ENCODE data around the gene COQ10A. TPM values are rescaled to one million over a fixed set of nuclear protein-coding genes. Genes with fewer than 3 reads are reported as not detected.

COQ10A gene
- total and polyA plus RNA-seq, 10 of the 15 experiments (the other 5 are each of a cell fraction or from before 2014, with no cell fraction given): 3.3 to 19.5 (median 6.9) TPM

DNA sequence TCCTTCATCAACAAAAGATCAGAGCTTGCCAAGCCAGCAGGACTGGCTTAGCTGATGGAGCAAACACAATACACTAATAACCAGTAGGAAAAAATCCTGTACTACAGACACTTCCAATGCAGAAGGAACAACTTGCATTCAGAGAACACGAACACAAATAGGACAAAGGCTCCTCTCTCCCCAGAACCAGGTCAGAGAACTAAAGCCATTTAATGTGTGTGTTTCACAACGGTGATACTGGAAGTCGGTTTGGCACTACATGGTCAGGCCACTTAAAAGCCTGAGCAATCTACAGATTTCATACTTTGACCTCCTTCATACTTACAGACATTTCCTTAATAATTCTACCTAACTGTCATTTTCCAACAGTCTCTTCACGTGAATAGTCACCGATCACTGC is 27.1 kb downstream of the COQ10A start:
- RAD21 ChIA-PET (ENCODE audit: unreplicated experiment): no interaction called here

More for the DNA sequence above, 27.1 kb downstream of the COQ10A start:
- H3K9me3 ChIP-seq (replicated peaks; ENCODE audit: control insufficient read depth, insufficient read depth, low read length): no peaks in the 10 kb centered on the region
- ChIA-PET POLR2A (interaction anchor here (0.6 to 1.5 kb wide), 2 partner anchors 27 to 45 kb away, joined by 3 to 4 read pairs; partner anchors contain the start of genes COQ10A and IL23A), SMC1A (ENCODE audit: uncharacterized antibody, unreplicated experiment) (interaction anchor here (0.6 kb wide), 1 partner anchor 17 kb away, joined by 3 read pairs; no protein-coding TSS in a partner anchor), CTCF (interaction anchor here (0.5 to 2.1 kb wide), 3 partner anchors 10 to 170 kb away, joined by 3 to 10 read pairs (median 3); partner anchors contain the start of gene COQ10A)
- no peak for TF ChIP-seq NFXL1 (IDR thresholded peaks at IDR 0.05; ENCODE audit: borderline replicate concordance)
- no peak for TF ChIP-seq PKNOX1 (IDR thresholded peaks at IDR 0.05)
- TF ChIP-seq RB1 (IDR thresholded peaks at IDR 0.05; ENCODE audit: borderline replicate concordance): no peak
- no peak for TF ChIP-seq TCF7 (IDR thresholded peaks at IDR 0.05; ENCODE audit: borderline replicate concordance)
- TF ChIP-seq, protein P1, sequence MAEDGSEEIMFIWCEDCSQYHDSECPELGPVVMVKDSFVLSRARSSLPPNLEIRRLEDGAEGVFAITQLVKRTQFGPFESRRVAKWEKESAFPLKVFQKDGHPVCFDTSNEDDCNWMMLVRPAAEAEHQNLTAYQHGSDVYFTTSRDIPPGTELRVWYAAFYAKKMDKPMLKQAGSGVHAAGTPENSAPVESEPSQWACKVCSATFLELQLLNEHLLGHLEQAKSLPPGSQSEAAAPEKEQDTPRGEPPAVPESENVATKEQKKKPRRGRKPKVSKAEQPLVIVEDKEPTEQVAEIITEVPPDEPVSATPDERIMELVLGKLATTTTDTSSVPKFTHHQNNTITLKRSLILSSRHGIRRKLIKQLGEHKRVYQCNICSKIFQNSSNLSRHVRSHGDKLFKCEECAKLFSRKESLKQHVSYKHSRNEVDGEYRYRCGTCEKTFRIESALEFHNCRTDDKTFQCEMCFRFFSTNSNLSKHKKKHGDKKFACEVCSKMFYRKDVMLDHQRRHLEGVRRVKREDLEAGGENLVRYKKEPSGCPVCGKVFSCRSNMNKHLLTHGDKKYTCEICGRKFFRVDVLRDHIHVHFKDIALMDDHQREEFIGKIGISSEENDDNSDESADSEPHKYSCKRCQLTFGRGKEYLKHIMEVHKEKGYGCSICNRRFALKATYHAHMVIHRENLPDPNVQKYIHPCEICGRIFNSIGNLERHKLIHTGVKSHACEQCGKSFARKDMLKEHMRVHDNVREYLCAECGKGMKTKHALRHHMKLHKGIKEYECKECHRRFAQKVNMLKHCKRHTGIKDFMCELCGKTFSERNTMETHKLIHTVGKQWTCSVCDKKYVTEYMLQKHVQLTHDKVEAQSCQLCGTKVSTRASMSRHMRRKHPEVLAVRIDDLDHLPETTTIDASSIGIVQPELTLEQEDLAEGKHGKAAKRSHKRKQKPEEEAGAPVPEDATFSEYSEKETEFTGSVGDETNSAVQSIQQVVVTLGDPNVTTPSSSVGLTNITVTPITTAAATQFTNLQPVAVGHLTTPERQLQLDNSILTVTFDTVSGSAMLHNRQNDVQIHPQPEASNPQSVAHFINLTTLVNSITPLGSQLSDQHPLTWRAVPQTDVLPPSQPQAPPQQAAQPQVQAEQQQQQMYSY (CRISPR knock-in tag; IDR thresholded peaks at IDR 0.05): no peak
- no peak for TF ChIP-seq SMAD1 (IDR thresholded peaks at IDR 0.05; ENCODE audit: low read depth, partially characterized antibody)
- no peak for TF ChIP-seq IKZF1 (conservative IDR thresholded peaks at IDR 0.05)
- TF ChIP-seq, protein P2, sequence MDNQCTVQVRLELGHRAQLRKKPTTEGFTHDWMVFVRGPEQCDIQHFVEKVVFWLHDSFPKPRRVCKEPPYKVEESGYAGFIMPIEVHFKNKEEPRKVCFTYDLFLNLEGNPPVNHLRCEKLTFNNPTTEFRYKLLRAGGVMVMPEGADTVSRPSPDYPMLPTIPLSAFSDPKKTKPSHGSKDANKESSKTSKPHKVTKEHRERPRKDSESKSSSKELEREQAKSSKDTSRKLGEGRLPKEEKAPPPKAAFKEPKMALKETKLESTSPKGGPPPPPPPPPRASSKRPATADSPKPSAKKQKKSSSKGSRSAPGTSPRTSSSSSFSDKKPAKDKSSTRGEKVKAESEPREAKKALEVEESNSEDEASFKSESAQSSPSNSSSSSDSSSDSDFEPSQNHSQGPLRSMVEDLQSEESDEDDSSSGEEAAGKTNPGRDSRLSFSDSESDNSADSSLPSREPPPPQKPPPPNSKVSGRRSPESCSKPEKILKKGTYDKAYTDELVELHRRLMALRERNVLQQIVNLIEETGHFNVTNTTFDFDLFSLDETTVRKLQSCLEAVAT (IDR thresholded peaks at IDR 0.05): no peak
- TF ChIP-seq CHD1 (IDR thresholded peaks at IDR 0.05; ENCODE audit: low read depth, low read length): no peak
- DNase-seq (ENCODE audit: low read depth, low spot score) (no peak), FAIRE-seq (no peak), ATAC-seq (no peak)
- in situ Hi-C loops (cut with MboI): no loop called here
- no peak overlapping the region for H3K4me2 ChIP-seq (ENCODE audit: control insufficient read depth, insufficient read depth)
- H3K27ac ChIP-seq (ENCODE audit: control insufficient read depth, insufficient read depth): no peak overlapping the region
- no TSS peak for BruUV-seq (replicated peaks)
- 89% methylated on average over 5 of the region's 5 CpGs for WGBS (ENCODE audit: insufficient coverage, insufficient replicate concordance, low lambda C conversion rate, missing lambda C conversion rate)
- no peak overlapping the region for H3K4me3 ChIP-seq
- H3K9ac ChIP-seq (ENCODE audit: control insufficient read depth, insufficient read depth, low read length): no peak overlapping the region
- peaks cover 2 to 14% of the 10 kb centered on the region in 2 experiments; a peak in 2 of 4 replicates for H3K36me3 ChIP-seq (ENCODE audit: control insufficient read depth in 2 of 2, insufficient read depth in 2 of 2, low read length in 1 of 2)
- intact Hi-C loops (cut with micrococcal nuclease; ENCODE audit: unreplicated experiment): no loop called here
- no peak overlapping the region for H2AFZ ChIP-seq (ENCODE audit: control insufficient read depth, low read depth, low read length)
- no peaks in the 10 kb centered on the region for H3K27me3 ChIP-seq (replicated peaks in 1 of 2; ENCODE audit: control insufficient read depth in 2 of 2, insufficient read depth in 2 of 2, low read length in 1 of 2)
- H3K4me1 ChIP-seq (ENCODE audit: control insufficient read depth, insufficient read depth, low read length): peaks cover 20% of the 10 kb centered on the region
- H3K79me2 ChIP-seq (ENCODE audit: control insufficient read depth, insufficient read depth, low read length): peaks cover 58% of the 10 kb centered on the region
- H4K20me1 ChIP-seq (ENCODE audit: control insufficient read depth, insufficient read depth): no peaks in the 10 kb centered on the region
